Nephron progenitor cell (in vitro differentiated cells): Measurements from ENCODE around the gene NUDT16.
A peak's percentile ranks its signal among the peaks of the same experiment; 100 is the strongest.
"Not testable (repeated sequence)": the region's sequence is repeated elsewhere in the genome, so short reads cannot be mapped to it uniquely, and the experiment has no call there.

Experiments
- DNase-seq: peaks from one replicate; pipeline ENCODE4 v3.0.0; 2021
- H3K27ac Mint-ChIP-seq: 2 replicates; pipeline ENCODE4 v1.8.0; 2021; ENCODE audit warnings: mild to moderate bottlenecking, moderate library complexity, mixed read lengths
- H3K27me3 Mint-ChIP-seq: 2 replicates; pipeline ENCODE4 v1.8.0; 2021; ENCODE audit warnings: mild to moderate bottlenecking, low read depth, mixed read lengths; ENCODE audit not compliant: poor library complexity
- H3K36me3 Mint-ChIP-seq: 2 replicates; pipeline ENCODE4 v1.8.0; 2021; ENCODE audit warnings: low read depth, mixed read lengths
- H3K4me1 Mint-ChIP-seq: 2 replicates; pipeline ENCODE4 v1.8.0; 2021; ENCODE audit warnings: mixed read lengths
- H3K4me3 Mint-ChIP-seq: 2 replicates; pipeline ENCODE4 v1.8.0; 2021; ENCODE audit warnings: mild to moderate bottlenecking, moderate library complexity, mixed read lengths
- H3K9me3 Mint-ChIP-seq: 2 replicates; pipeline ENCODE4 v1.8.0; 2021; ENCODE audit warnings: mild to moderate bottlenecking, moderate library complexity, mixed read lengths
- TF ChIP-seq, protein P1 (sequence below): fragments of 200-600 bp; sonication (generic); IDR thresholded peaks from 2 replicates; pipeline ENCODE4 v1.5.0; 2021; ENCODE audit warnings: antibody characterized with exemption

NUDT16 gene

DNA sequence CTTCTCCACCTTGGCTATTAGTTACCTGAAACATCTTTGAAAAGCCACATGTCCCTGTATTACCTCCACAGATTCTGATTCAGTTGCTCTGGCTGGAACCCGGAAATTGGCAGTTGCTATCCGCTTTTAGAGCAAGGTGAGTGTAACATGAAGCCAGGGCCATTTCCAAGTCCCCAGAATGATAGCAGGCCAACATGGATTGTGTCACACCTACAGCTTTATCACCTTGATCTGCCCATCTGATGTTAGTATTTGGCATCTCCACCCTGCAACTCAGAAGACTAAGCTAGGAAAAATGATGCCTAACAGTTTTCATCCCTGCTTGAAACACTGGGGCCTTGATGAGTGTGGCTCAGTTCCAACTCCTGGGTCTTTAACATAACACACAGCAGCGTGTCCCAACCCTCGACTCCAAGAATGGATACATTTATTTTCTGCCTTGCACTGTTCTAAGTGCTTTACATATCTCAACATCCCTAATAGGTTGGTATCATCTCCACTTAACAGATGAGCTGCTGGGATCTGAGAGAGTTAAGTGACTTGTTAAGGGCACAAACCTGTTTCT lies 21.3 kb upstream of the NUDT16 start:
- peaks cover 9% of the 10 kb centered on the region for H3K9me3 Mint-ChIP-seq
- TF ChIP-seq, protein P1, sequence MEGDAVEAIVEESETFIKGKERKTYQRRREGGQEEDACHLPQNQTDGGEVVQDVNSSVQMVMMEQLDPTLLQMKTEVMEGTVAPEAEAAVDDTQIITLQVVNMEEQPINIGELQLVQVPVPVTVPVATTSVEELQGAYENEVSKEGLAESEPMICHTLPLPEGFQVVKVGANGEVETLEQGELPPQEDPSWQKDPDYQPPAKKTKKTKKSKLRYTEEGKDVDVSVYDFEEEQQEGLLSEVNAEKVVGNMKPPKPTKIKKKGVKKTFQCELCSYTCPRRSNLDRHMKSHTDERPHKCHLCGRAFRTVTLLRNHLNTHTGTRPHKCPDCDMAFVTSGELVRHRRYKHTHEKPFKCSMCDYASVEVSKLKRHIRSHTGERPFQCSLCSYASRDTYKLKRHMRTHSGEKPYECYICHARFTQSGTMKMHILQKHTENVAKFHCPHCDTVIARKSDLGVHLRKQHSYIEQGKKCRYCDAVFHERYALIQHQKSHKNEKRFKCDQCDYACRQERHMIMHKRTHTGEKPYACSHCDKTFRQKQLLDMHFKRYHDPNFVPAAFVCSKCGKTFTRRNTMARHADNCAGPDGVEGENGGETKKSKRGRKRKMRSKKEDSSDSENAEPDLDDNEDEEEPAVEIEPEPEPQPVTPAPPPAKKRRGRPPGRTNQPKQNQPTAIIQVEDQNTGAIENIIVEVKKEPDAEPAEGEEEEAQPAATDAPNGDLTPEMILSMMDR: no peak
- H3K27ac Mint-ChIP-seq: no peak overlapping the region
- peaks cover 14% of the 10 kb centered on the region for H3K4me1 Mint-ChIP-seq
- peaks cover 11% of the 10 kb centered on the region for H3K36me3 Mint-ChIP-seq
- DNase-seq: no peak
- H3K4me3 Mint-ChIP-seq: no peak overlapping the region
- H3K27me3 Mint-ChIP-seq: peaks cover 11% of the 10 kb centered on the region

GRCh38 chr3:131361066-131361463 lies 20.5 kb upstream of the NUDT16 start:
- Mint-ChIP-seq H3K9me3 (peaks cover 17% of the 10 kb centered on the region), H3K4me3 (peak overlapping the region; percentile 85), H3K4me1 (peaks cover 14% of the 10 kb centered on the region), H3K36me3 (peaks cover 19% of the 10 kb centered on the region), H3K27me3 (peaks cover 11% of the 10 kb centered on the region)
- not testable (repeated sequence) for DNase-seq, H3K27ac Mint-ChIP-seq

DNA sequence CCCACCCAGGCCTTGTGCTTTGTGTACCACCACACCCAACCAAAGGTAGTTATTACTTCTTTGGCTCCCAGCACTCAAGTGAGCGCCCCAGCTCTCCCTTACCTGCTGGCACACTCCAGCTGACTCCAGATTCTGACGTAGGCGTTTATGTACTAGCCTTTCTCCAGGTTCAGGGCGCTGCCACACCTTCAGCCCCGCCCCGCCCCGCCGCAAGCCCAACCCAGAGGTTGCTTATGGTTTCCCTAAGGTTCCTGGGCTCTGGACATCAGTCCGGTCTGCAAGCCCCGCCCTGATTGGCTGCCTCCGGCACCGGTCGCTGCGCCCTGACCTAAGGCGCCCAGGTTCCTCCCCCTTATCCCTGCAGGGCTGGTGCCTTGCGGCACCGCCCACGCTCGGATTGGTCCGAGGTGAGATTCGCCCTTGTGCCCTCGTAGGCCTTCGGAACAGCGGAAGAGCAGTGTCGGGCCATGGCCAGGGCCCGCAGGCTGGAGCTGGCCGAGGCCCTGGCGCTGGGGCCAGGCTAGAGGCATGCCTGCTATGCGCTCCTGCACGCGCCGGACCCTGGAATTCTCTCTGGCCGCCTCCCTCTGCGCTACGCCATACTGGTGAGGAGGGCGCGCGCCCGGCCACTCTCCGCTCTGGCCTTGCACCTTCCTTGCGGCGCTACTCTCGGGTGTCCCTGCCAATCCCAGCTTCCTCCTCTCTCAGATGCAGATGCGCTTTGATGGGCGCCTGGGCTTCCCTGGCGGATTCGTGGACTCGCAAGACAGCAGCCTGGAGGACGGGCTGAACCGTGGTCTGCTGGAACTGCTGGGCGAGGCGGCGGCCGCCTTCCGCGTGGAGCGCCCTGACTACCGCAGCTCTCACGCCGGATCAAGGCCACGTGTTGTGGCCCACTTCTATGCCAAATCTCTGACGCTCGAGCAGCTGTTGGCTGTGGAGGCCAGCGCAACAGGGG lies 19.8 kb upstream of the NUDT16 start:
- Mint-ChIP-seq H3K27me3 (peaks cover 11% of the 10 kb centered on the region), H3K4me3 (peak overlapping the region; percentile 85), H3K36me3 (peaks cover 21% of the 10 kb centered on the region), H3K4me1 (peaks cover 14% of the 10 kb centered on the region), H3K27ac (no peak overlapping the region), H3K9me3 (peaks cover 19% of the 10 kb centered on the region)
- DNase-seq: peak; percentile 67
- TF ChIP-seq, protein P1: no peak

DNA sequence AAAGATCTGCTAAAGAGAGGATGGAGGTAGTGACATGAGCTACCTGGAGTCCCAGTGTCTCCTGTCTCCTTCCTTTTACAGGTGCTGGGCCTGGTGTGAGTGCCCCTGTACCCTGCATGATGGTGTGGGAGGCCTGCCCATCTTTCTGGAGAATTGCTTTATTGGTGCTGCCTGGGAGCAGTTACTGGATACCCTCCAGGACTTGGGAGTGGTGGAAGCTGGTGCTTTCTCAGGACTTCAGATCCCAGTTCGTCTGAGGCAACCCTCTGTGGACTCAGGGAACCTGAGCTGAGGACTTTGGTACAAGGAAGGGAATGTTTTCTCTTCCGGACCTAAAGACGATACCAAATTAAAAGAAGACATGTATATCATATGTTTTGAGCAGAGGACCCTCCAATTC lies 18.3 kb upstream of the NUDT16 start:
- no peak overlapping the region for H3K4me3 Mint-ChIP-seq
- DNase-seq: no peak
- peaks cover 11% of the 10 kb centered on the region for H3K27me3 Mint-ChIP-seq
- H3K27ac Mint-ChIP-seq: no peak overlapping the region
- peaks cover 19% of the 10 kb centered on the region for H3K9me3 Mint-ChIP-seq
- TF ChIP-seq, protein P1: no peak
- peaks cover 21% of the 10 kb centered on the region for H3K36me3 Mint-ChIP-seq
- H3K4me1 Mint-ChIP-seq: peaks cover 14% of the 10 kb centered on the region

DNA sequence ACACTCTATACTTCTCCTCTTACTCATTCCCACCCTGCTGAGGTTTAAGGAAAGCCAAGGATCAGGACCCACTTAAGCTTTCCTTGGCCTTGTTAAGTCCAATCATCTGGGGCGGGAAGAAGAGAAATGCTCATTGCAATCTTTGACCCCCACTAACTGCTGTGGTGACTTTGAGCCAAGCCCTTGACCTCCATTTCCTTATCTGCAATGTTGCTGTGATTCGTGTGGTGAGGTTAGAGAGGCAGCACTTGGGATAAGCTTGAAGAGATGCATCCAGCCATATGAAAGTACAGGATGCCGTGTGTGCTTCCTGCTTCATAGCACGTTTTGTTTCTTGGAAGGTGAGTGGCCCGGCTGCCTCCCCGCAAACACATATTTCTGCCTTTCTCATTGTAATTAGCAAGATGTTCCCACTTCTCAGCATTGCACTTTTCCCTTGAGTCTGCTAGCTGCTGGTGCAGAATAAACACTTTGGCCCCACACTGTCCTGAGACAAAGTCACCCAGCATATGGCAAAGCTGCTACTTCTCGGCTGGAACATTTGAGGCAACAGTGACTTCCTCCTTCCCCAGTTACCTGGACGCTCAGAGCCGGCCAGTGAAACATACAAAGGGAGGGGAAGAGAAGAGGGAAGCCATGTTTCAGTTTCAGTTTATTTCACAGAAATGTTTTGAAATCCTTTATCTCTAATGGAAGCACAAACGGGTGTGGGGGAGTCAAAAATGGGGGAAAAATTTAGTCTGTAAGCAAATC lies 10.5 kb upstream of the NUDT16 start:
- no peak overlapping the region for H3K4me3 Mint-ChIP-seq

More for the DNA sequence above, 10.5 kb upstream of the NUDT16 start:
- H3K36me3 Mint-ChIP-seq: peaks cover 24% of the 10 kb centered on the region
- TF ChIP-seq, protein P1: no peak
- H3K4me1 Mint-ChIP-seq: peaks cover 5% of the 10 kb centered on the region
- peaks cover 4% of the 10 kb centered on the region for H3K27me3 Mint-ChIP-seq
- H3K27ac Mint-ChIP-seq: peak overlapping the region; percentile 39
- no peak for DNase-seq
- peaks cover 1% of the 10 kb centered on the region for H3K9me3 Mint-ChIP-seq
